GM18951 (cell line): Measurements from ENCODE around the gene OARD1.
"Not testable (repeated sequence)": the region's sequence is repeated elsewhere in the genome, so short reads cannot be mapped to it uniquely, and the experiment has no call there.

Experiments used
- POLR2A ChIP-seq: IDR thresholded peaks from 4 replicates; pipeline ENCODE4 v1.6.1; 2011; ENCODE audit warnings: mild to moderate bottlenecking; ENCODE audit not compliant: insufficient read length, insufficient read depth; ENCODE audit errors: extremely low read depth
- in situ Hi-C: fragments of 300-500 bp; cut with MboI; formaldehyde crosslinking; loops from one replicate; pipeline ENCODE4 v1.12.0; 2022; ENCODE audit warnings: low sequenced_read_pairs, mixed read lengths, inconsistent platforms; ENCODE audit not compliant: unreplicated experiment

Gene OARD1

GRCh38 chr6:41071923-41072835 is at the start of gene OARD1:
Gene OARD1, minus strand, starts transcription at chr6:41072356. Its CDS starts 722 bp downstream, at chr6:41071634.
- in situ Hi-C loops: no loop called here
- peak; percentile 59 for TF ChIP-seq POLR2A

GRCh38 chr6:41120058-41120457 is 47.9 kb upstream of the OARD1 start:
- in situ Hi-C loops: no loop called here
- no peak for TF ChIP-seq POLR2A

GRCh38 chr6:41119508-41119907 is 47.4 kb upstream of the OARD1 start:
- no peak for TF ChIP-seq POLR2A
- in situ Hi-C loops: no loop called here

- in situ Hi-C loops: not testable (repeated sequence)
These were observed 42.9 kb upstream of the OARD1 start for GRCh38 chr6:41115027-41115426.

GRCh38 chr6:41111017-41111416 is 38.9 kb upstream of the OARD1 start:
- in situ Hi-C loops: no loop called here
- no peak for TF ChIP-seq POLR2A

- in situ Hi-C loops: no loop called here
- TF ChIP-seq POLR2A: no peak
These were observed 31.7 kb upstream of the OARD1 start for GRCh38 chr6:41103847-41104246.

GRCh38 chr6:41100871-41101287 is 28.7 kb upstream of the OARD1 start:
- in situ Hi-C loops: no loop called here
- no peak for TF ChIP-seq POLR2A

- TF ChIP-seq POLR2A: no peak
These were observed 26.2 kb upstream of the OARD1 start for GRCh38 chr6:41098366-41098765.

GRCh38 chr6:41097467-41098090 is 25.4 kb upstream of the OARD1 start:
- no peak for TF ChIP-seq POLR2A
- in situ Hi-C loops: no loop called here

More at GRCh38 chr6:41098366-41098765, 26.2 kb upstream of the OARD1 start:
- in situ Hi-C loops: no loop called here

GRCh38 chr6:41093729-41094128 is 21.6 kb upstream of the OARD1 start:
- TF ChIP-seq POLR2A: no peak

GRCh38 chr6:41092421-41093140 is 20.4 kb upstream of the OARD1 start:
- in situ Hi-C loops: no loop called here
- TF ChIP-seq POLR2A: no peak

More at GRCh38 chr6:41093729-41094128, 21.6 kb upstream of the OARD1 start:
- in situ Hi-C loops: no loop called here

- in situ Hi-C loops: no loop called here
- TF ChIP-seq POLR2A: no peak
These were observed 18.9 kb upstream of the OARD1 start for GRCh38 chr6:41090841-41091761.
